K562 (cell line): ENCODE measurements around the gene PRTN3. TPM values are rescaled to one million over a fixed set of nuclear protein-coding genes. Genes with fewer than 3 reads are reported as not detected.

ENCODE experiments used
- ARID1B ChIP-seq: fragments of 450-650 bp; IDR thresholded peaks from 2 replicates; pipeline ENCODE4 v1.6.1; 2016; ENCODE audit warnings: antibody characterized with exemption, mild to moderate bottlenecking, inconsistent platforms
- CBFA2T2 ChIP-seq: fragments of 450-650 bp; conservative IDR thresholded peaks from 2 replicates; pipeline ENCODE4 v1.6.1; 2017; ENCODE audit warnings: mild to moderate bottlenecking
- CHD2 ChIP-seq: IDR thresholded peaks from 2 replicates; pipeline ENCODE4 v1.6.1; 2011; ENCODE audit warnings: low read depth, low read length
- FOSL1 ChIP-seq: fragments of 200-800 bp; sonication (Bioruptor generic); conservative IDR thresholded peaks from 2 replicates; pipeline ENCODE4 v1.6.1; 2016; ENCODE audit warnings: missing genetic modification characterization, missing compliant biosample characterization
- FOXJ2 ChIP-seq: fragments of 200-800 bp; sonication (Bioruptor generic); IDR thresholded peaks from 2 replicates; pipeline ENCODE4 v1.6.1; 2016; ENCODE audit warnings: missing genetic modification characterization, missing compliant biosample characterization
- KLF1 ChIP-seq: fragments of 450-650 bp; IDR thresholded peaks from 2 replicates; pipeline ENCODE4 v1.6.1; 2016; ENCODE audit warnings: missing genetic modification characterization, missing compliant biosample characterization
- MAFK ChIP-seq: IDR thresholded peaks from 2 replicates; pipeline ENCODE4 v1.6.1; 2011; ENCODE audit warnings: low read length, improper control_type of control experiment
- NRF1 ChIP-seq, 2 experiments: fragments of 450-650 bp; IDR thresholded peaks in 1 of 2; conservative IDR thresholded peaks in 1 of 2; 2 replicates each; pipeline ENCODE4 v1.6.1; 2014; ENCODE audit warnings: mild to moderate bottlenecking in 2 of 2
- PCBP2 ChIP-seq: fragments of 200-400 bp; formaldehyde crosslinking; IDR thresholded peaks from 2 replicates; pipeline ENCODE4 v1.6.1; 2018; ENCODE audit warnings: low read length, low read depth, mild to moderate bottlenecking, moderate library complexity; ENCODE audit not compliant: poor library complexity, severe bottlenecking
- POLR2AphosphoS5 ChIP-seq: IDR thresholded peaks from 2 replicates; pipeline ENCODE4 v1.6.1; 2011; ENCODE audit warnings: mild to moderate bottlenecking, low read depth, low read length, moderate library complexity; ENCODE audit not compliant: control insufficient read depth, insufficient read depth
- RBM14 ChIP-seq: fragments of 200-400 bp; formaldehyde crosslinking; IDR thresholded peaks from 2 replicates; pipeline ENCODE4 v1.6.1; 2018; ENCODE audit warnings: low read depth, mild to moderate bottlenecking, low read length, moderate library complexity, borderline replicate concordance; ENCODE audit not compliant: insufficient read depth
- RBM34 ChIP-seq: fragments of 200-400 bp; formaldehyde crosslinking; IDR thresholded peaks from 2 replicates; pipeline ENCODE4 v1.6.1; 2018; ENCODE audit warnings: low read length, borderline replicate concordance; ENCODE audit not compliant: insufficient read depth
- SIRT6 ChIP-seq: IDR thresholded peaks from one replicate; pipeline ENCODE4 v1.6.1; 2012; ENCODE audit warnings: low read depth, mild to moderate bottlenecking, control low read depth, inconsistent platforms, low read length, moderate library complexity
- SLC30A9 ChIP-seq: fragments of 250-450 bp; sonication (Bioruptor Pico); IDR thresholded peaks from 2 replicates; pipeline ENCODE4 v1.8.0; 2022; ENCODE audit warnings: mild to moderate bottlenecking, moderate library complexity
- SPI1 ChIP-seq: IDR thresholded peaks from 2 replicates; pipeline ENCODE4 v1.6.1; 2011; ENCODE audit warnings: low read depth, low read length, control low read depth, borderline replicate concordance
- YY1 ChIP-seq, 3 experiments: IDR thresholded peaks; 2 replicates each; pipeline ENCODE4 v1.6.1; 2011; ENCODE audit warnings: low read length in 2 of 3, mild to moderate bottlenecking in 2 of 3, moderate library complexity in 2 of 3, borderline replicate concordance in 1 of 3, control low read depth in 1 of 3, low read depth in 1 of 3; ENCODE audit not compliant: insufficient read depth in 3 of 3, insufficient replicate concordance in 2 of 3, control insufficient read depth in 1 of 3, insufficient read length in 1 of 3; ENCODE audit errors: extremely low read depth in 1 of 3
- ZFX ChIP-seq: sonication (generic); formaldehyde crosslinking; IDR thresholded peaks from 2 replicates; pipeline ENCODE4 v1.8.0; 2022; ENCODE audit warnings: mild to moderate bottlenecking, missing genetic modification reagents, moderate library complexity
- ZNF644 ChIP-seq: fragments of 200-800 bp; sonication (Bioruptor generic); IDR thresholded peaks from 2 replicates; pipeline ENCODE4 v1.6.1; 2016; ENCODE audit warnings: low read depth, missing genetic modification characterization, missing compliant biosample characterization
- ZNF668 ChIP-seq: fragments of 250-450 bp; sonication (Bioruptor Pico); IDR thresholded peaks from 2 replicates; pipeline ENCODE4 v1.8.0; 2022; ENCODE audit warnings: mild to moderate bottlenecking, inconsistent platforms
- polyA plus RNA-seq, 8 experiments: library from polyadenylated mRNA; depleted of rRNA in 4 of 8; stranded (reverse) in 5 of 8; unstranded in 3 of 8; fragments of >200 nt; fragmentation: Nextera tagmentation in 2 of 8; fragmentation: Illumina TruSeq in 1 of 8; extraction: Ambion mirVana in 2 of 8; extraction: Trizol in 1 of 8; gene quantifications; 2 replicates each; pipeline versions ENCODE4 v1.2.1 to v1.2.3, GENCODE V29; 2011 to 2014; ENCODE audit warnings: inconsistent platforms in 1 of 8, missing spikeins in 1 of 8
- total RNA-seq, 7 experiments: library from RNA; depleted of rRNA in 6 of 7; stranded (reverse); fragments of >200 nt in 6 of 7; fragmentation: Illumina TruSeq in 2 of 7; extraction: Trizol in 2 of 7; gene quantifications; 2 replicates each; pipeline versions ENCODE4 v1.2.1 to v1.2.3, GENCODE V29; 2011 to 2021; ENCODE audit warnings: low replicate concordance in 1 of 7
- TF ChIP-seq, protein P1 (sequence below): fragments of 450-650 bp; formaldehyde crosslinking; IDR thresholded peaks from 2 replicates; pipeline ENCODE4 v1.4.0; 2020; ENCODE audit warnings: mild to moderate bottlenecking, moderate library complexity
- TF ChIP-seq, protein P2 (sequence below): sonication (generic); formaldehyde crosslinking; IDR thresholded peaks from 2 replicates; pipeline ENCODE4 v1.5.0; 2020; ENCODE audit warnings: missing genetic modification reagents
- TF ChIP-seq, protein P3 (sequence below): fragments of 450-650 bp; formaldehyde crosslinking; IDR thresholded peaks from 2 replicates; pipeline ENCODE4 v1.4.0; 2022; ENCODE audit warnings: missing genetic modification characterization

PRTN3 gene
- total and polyA plus RNA-seq, 9 of the 15 experiments (the other 6 are each of a cell fraction or from before 2014, with no cell fraction given), result 0.14 to 0.86 (median 0.43) TPM; not detected in 3

DNA sequence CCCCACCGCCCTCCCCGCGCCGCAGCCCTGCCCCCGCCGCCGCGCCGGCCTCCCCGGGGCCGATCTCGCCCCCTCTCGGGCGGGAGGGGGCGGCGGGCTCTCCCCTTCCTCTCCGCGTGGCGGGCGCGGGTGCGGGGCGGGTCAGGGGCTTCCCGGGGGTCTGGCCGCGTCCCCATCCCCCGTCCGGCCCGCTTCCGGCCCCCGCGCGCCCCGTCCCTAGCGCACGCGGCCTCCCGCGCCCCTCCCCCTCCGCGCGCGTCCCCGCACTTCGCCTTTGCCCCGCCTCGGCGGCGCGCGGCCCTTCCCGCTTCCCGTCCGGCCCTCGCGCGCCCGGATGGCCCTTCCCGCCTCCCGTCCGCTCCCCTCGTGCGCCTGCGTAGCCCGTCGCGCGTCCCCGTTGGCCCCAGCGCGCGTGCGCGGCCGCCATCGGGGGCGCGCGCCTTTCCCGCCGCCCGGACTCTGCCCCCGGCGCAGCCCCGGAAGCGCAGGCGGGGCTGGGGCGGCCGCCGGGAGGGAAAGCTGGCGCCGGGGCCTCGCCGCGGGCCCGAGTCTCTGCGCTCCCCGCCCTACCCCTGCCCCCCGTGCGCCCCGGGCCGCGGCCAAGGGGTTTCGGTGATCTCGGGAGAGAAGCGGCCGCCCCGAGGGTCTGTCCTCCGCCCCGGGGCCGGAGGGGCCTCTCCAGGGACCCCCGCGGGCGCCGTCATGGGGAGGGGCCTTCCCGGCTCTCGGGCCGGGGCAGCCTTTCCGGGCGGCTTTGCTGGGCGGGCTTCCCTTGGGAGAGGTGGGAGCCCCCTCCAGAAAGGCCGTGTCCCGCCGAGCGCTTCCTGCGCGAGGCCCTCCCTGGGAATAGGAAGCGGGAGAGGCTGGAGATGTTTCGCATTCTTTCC lies 43.0 kb upstream of the PRTN3 start (continued):
- TF ChIP-seq YY1 (IDR thresholded peaks at IDR 0.05; ENCODE audit: borderline replicate concordance in 1 of 3, control insufficient read depth in 1 of 3, extremely low read depth in 1 of 3, insufficient read depth in 3 of 3, insufficient read length in 1 of 3, insufficient replicate concordance in 2 of 3, low read depth in 1 of 3, low read length in 2 of 3) (peak in 2 of 3 experiments; percentile 57 to 77), FOXJ2 (tag) (0 out of 2 replicates have a peak, but pooled peaks have one; percentile 18), SIRT6 (peak; percentile 58), CBFA2T2 (no peak), PCBP2 (peak; percentile 91), RBM14 (peak; percentile 81; the same call in 1 of the 2 replicates), ZNF668 (CRISPR knock-in tag) (peak; percentile 28; the same call in 1 of the 2 replicates), KLF1 (tag) (no peak), NRF1 (conservative IDR thresholded peaks at IDR 0.05 in 1 of 2, IDR thresholded peaks at IDR 0.05 in 1 of 2) (peak in 1 of 2 experiments; percentile 83; a peak in 2 of 4 replicates), CHD2 (peak; percentile 29; the same call in 1 of the 2 replicates), ARID1B (no peak), ZFX (CRISPR knock-in tag) (peak; percentile 37), SLC30A9 (CRISPR knock-in tag) (0 out of 2 replicates have a peak, but pooled peaks have one; percentile 55), ZNF644 (tag) (peak; percentile 85; the same call in 1 of the 2 replicates), RBM34 (no peak), FOSL1 (tag) (peak; percentile 59; the same call in 1 of the 2 replicates), POLR2AphosphoS5 (peak; percentile 30; the same call in 1 of the 2 replicates), SPI1 (0 out of 2 replicates have a peak, but pooled peaks have one; percentile 33), MAFK (no peak)
- TF ChIP-seq, protein P1, sequence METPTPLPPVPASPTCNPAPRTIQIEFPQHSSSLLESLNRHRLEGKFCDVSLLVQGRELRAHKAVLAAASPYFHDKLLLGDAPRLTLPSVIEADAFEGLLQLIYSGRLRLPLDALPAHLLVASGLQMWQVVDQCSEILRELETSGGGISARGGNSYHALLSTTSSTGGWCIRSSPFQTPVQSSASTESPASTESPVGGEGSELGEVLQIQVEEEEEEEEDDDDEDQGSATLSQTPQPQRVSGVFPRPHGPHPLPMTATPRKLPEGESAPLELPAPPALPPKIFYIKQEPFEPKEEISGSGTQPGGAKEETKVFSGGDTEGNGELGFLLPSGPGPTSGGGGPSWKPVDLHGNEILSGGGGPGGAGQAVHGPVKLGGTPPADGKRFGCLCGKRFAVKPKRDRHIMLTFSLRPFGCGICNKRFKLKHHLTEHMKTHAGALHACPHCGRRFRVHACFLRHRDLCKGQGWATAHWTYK (CRISPR knock-in tag), result 0 out of 2 replicates have a peak, but pooled peaks have one; percentile 51
- TF ChIP-seq, protein P2, sequence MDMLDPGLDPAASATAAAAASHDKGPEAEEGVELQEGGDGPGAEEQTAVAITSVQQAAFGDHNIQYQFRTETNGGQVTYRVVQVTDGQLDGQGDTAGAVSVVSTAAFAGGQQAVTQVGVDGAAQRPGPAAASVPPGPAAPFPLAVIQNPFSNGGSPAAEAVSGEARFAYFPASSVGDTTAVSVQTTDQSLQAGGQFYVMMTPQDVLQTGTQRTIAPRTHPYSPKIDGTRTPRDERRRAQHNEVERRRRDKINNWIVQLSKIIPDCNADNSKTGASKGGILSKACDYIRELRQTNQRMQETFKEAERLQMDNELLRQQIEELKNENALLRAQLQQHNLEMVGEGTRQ (CRISPR knock-in tag), result no peak
- TF ChIP-seq, protein P3, sequence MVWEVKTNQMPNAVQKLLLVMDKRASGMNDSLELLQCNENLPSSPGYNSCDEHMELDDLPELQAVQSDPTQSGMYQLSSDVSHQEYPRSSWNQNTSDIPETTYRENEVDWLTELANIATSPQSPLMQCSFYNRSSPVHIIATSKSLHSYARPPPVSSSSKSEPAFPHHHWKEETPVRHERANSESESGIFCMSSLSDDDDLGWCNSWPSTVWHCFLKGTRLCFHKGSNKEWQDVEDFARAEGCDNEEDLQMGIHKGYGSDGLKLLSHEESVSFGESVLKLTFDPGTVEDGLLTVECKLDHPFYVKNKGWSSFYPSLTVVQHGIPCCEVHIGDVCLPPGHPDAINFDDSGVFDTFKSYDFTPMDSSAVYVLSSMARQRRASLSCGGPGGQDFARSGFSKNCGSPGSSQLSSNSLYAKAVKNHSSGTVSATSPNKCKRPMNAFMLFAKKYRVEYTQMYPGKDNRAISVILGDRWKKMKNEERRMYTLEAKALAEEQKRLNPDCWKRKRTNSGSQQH (CRISPR knock-in tag), result 0 out of 2 replicates have a peak, but pooled peaks have one; percentile 18
